Measurements from ENCODE around the gene CDSN.

DNA sequence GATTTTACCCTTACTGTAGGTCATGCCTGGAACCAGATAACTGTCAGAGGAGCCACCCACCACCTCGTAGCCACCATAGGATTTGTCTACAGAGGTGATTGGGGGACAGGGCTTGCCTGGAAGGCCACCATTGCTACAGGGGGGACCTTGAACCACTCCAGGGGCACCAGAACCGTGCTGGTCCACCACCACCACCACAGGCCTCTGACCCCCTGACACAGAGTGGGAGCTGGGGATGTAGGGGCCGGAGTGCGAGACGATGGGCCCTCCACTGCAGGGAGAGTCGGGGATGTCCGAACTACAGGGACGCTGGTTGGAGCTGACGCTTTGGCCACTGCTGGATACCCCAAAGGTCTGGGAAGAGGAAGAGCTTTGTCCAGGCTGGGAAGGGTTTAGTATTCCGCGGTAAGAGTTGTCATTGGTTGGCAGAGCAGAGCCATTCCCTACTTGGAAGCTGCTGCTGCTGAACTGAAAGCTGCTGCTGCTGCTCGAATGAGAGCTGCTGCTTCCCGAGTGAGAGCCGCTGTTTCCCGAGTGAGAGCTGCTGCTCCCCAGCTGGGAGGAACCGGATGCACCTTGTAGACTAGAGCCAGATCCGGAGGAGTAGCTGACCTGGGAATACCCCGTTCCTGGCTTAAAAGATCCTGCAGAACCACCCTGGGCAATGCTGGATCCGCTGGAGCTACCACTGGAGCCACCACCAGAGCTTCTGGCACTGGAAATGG, 3.4 kb downstream of the CDSN start:
- TF ChIP-seq, protein P1, sequence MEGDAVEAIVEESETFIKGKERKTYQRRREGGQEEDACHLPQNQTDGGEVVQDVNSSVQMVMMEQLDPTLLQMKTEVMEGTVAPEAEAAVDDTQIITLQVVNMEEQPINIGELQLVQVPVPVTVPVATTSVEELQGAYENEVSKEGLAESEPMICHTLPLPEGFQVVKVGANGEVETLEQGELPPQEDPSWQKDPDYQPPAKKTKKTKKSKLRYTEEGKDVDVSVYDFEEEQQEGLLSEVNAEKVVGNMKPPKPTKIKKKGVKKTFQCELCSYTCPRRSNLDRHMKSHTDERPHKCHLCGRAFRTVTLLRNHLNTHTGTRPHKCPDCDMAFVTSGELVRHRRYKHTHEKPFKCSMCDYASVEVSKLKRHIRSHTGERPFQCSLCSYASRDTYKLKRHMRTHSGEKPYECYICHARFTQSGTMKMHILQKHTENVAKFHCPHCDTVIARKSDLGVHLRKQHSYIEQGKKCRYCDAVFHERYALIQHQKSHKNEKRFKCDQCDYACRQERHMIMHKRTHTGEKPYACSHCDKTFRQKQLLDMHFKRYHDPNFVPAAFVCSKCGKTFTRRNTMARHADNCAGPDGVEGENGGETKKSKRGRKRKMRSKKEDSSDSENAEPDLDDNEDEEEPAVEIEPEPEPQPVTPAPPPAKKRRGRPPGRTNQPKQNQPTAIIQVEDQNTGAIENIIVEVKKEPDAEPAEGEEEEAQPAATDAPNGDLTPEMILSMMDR (IDR thresholded peaks at IDR 0.05), result no peak
- no peak for TF ChIP-seq POLR2A (IDR thresholded peaks at IDR 0.05)

Measured in thyroid gland (tissue), 4 donors.